ENCODE results near the gene SFMBT2.

SFMBT2 gene

DNA sequence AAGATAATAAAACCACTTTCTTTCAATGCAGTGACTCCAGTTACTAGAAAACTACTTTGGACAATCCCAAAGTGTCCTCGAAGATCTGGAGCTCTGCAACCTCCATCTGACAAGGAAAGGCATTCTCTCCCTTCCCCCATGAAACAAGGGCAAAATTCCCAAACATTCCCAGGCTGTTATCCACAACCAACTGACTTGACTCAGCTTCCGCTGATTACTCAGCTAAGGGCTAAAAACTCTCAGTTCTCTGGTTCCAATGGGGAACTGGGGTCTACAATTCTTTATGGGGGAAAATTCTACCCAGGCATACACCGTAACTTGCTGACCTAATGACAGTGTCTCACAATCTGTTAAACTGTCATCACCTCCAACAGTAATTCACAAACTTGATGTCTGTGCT, 48.4 kb downstream of the SFMBT2 start:
- no peak for DNase-seq

- DNase-seq, result no peak
Measured at GRCh38 chr10:7361316-7361715, 49.5 kb downstream of the SFMBT2 start.

- DNase-seq, result no peak
Measured at GRCh38 chr10:7359954-7360353, 50.9 kb downstream of the SFMBT2 start.

DNA sequence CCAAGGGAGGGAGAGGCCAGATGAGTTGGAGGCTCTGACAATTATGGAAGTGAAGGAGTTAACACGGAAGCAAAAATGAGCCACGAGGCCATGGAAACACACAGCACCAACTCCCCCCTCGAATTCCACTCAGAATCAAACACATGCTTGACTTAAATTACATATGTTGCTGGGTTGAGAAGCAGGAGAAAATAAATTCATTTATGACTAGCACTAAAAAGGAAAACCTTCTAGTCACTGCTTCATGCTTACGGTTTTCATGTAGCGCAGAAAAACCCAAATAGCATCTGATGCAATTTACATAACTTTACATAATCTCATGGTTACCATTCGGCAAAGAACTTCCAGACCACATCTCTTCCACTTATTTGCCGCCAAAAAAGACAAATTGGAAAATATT, 51.5 kb downstream of the SFMBT2 start:
- no peak for DNase-seq

- no peak for DNase-seq
Measured at GRCh38 chr10:7357193-7357592, 53.6 kb downstream of the SFMBT2 start.

DNA sequence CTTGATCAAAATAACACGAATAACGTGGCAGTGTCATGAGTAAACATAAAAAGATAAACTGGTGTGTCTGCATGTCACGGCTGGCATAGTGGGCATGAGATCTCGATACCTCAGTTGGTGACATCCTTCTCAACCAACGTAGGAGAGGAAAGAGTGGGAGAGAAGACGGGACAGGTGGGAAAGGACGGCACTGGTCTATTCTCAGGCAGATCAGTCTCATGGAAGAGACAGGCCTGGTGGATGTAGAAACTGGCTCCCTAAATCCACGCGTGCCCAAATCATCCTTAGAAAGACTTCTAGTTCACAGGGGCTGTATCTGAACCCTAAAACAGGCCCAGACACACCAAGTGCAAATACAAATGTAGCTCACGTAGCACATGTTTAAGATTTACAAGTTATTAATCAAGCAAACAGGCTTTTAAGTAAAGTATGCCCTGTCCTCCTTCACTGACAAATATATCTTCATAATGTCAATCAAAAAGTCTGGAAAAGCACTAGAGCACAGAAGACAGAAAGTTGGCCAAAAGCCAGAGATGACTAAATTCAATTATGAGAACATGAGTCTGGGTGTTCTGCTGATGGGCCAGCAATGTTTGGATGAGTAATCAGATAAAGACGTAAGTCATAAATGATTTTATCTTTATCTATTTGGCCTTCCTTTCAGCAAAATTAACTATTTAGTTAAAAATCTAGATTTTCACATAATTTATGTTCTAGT, 56.3 kb downstream of the SFMBT2 start:
- no peak for DNase-seq

DNA sequence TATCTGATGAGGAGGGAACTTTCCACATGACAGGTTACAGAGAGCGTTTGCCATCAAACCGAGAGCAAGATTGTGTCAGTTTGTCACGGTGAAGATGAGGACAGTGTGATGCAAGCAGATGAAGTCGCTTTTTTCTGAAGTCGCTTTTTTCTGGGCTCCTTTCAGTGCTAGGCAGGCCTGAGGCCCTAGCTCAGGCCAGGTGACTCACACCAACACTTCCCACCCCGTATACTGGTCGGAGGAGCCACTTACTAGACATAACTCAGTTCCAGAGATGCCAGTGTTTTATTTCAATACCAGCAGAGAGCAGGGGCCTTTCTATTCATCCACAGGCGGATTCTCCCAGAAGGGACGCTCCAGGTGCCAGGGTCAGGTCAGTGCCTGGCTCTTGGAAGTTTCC, 58.9 kb downstream of the SFMBT2 start:
- no peak for DNase-seq

DNA sequence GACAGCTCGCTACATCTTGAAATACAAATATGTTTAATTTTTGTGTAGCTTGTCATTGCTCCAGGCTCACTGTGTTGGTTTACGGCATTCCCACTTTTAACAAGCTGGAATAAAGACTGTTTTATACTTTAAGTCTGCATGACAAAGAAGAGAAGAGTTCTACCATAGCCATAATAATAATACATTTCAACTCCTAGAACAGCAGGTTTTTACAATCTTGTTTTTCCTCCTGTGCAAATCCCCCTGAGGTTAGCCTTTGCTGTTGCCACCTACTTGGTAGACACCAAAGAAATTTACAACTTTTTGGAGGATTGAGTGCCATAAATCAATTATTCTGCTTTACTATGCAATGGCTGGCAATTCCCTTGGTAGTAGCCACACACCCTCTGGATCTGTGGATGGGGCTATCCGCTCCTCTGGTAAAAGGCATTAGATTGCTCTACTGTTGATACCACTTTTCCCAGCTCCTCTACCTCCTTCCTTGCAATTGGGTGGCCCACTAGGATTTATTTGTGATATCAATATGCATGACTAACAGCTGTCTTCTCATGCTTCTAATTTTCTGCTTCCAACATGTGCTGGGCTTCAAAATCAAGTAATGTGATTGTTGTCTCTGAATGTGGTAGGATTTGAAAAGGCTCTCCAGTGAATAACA, 60.2 kb downstream of the SFMBT2 start:
- no peak for DNase-seq

- DNase-seq, result no peak
Measured at GRCh38 chr10:7345717-7346116, 65.1 kb downstream of the SFMBT2 start.

- DNase-seq, result no peak
Measured at GRCh38 chr10:7343040-7343439, 67.8 kb downstream of the SFMBT2 start.

DNA sequence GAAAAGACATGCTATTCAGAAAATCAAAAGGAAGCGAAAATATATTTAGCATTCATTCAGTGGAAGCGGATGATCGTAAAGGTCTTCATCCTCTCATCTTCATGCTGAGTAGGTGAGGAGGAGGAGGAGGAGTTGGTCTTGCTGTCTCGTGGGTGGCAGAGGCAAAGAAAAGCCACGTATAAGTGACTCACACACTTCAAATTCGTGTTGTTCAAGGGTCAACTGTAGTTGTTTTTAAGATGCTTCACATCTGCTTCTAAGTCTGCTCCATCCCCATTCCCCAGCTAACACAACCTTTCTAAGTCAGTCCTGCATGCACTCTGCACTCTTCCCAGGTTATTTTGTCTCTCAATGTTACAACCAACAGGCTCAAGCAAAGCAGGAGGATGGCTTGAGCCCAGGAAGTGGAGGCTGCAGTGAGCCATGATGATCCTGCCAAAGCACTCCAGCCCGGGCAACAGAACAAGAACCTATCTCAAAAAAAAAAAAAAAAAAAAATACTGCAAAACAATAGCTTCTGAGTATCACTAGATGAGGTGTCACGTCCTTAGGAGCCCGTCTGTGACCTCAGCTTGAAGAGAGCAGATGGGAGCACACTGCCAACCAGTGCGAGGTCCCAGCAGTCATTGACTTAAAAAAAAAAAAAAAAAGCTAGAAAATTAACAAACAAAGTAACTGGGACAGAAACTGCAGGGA, 70.5 kb downstream of the SFMBT2 start:
- no peak for DNase-seq

GRCh38 chr10:7339510-7339909, 71.3 kb downstream of the SFMBT2 start:
- DNase-seq, result no peak

DNA sequence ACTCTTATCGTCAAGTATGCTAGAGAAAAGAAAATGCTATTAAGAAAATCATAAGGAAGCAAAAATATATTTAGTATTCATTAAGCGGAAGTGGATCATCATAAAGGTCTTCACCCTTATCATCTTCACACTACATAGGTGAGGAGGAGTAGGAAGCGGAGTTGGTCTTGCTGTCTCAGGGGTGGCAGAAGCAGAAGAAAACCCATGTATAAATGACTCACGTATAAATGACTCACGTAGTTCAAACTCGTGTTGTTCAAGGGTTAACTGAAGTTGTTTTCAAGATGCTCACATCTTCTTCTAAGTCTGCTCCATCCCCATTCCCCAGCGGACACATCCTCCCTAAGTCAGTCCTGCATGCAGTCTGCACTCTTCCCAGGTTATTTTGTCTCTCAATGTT, 72.4 kb downstream of the SFMBT2 start:
- no peak for DNase-seq

GRCh38 chr10:7337431-7338171, 73.2 kb downstream of the SFMBT2 start:
- no peak for DNase-seq

DNA sequence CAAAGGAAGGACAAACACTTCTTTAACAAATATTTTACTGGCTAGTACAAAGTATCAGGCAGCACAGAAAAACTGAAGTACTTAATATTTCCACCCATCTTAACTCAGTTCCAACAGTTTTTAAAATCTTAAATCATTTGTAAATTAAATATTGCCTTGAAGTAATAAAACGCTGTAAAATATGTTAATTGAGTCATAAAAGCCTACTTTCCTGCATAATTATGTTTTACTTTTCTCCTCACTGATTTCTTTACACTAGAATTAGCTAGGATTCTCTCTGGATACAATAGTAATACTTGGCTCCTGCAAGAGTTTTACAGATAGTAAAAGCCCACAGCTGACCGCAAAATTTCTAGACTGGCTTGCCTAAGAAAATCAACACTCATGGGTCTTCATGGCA, 74.9 kb downstream of the SFMBT2 start:
- no peak for DNase-seq

DNA sequence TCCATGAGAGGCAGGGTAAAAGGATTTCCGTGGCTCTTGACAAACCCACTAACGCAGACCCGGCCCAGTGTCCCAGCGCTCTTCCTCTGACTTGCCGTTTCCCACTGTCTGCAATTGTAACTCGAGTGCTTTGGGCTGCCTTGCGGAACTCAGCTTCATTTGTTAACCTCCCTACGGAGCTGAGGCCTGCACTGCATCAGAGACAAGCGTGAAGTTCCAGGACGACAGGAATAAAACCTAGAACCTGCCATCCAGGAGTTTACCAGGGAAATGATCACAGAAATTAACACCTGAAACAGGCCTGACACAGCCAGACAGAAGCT, 76.2 kb downstream of the SFMBT2 start:
- DNase-seq, result no peak

- DNase-seq, result no peak
Measured at GRCh38 chr10:7333961-7334641, 76.7 kb downstream of the SFMBT2 start.

GRCh38 chr10:7329219-7329618, 81.6 kb downstream of the SFMBT2 start:
- DNase-seq, result no peak

GRCh38 chr10:7327885-7328284, 82.9 kb downstream of the SFMBT2 start:
- DNase-seq, result no peak

DNA sequence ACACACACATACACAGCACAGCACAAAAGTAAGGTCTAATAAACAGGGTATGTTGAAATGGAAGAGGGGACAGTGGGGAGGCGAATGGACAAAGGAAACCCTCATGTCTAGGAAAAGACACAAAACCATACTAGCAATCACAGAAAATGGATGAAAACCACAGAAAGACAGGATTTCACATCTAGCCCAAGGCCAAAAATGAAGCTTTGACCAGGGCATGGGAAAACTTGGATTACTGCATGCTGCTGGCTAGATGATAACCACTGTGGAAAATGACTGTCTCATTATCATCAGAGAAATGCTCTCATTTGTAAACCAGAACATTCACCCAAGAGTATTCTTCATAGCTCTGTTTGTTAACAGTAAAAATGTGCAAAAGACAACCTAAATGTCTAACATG, 88.2 kb downstream of the SFMBT2 start:
- DNase-seq, result no peak

- DNase-seq, result no peak
Measured at GRCh38 chr10:7320072-7320471, 90.8 kb downstream of the SFMBT2 start.

- DNase-seq, result no peak
Measured at GRCh38 chr10:7319632-7320031, 91.2 kb downstream of the SFMBT2 start.

- no peak for DNase-seq
Measured at GRCh38 chr10:7318836-7319235, 92.0 kb downstream of the SFMBT2 start.
